ENCODE results near the gene CRAT.
A peak's percentile ranks its signal among the peaks of the same experiment; 100 is the strongest.

CRAT gene

GRCh38 chr9:129108805-129109536 is 1.6 kb downstream of the CRAT start:
- no peak for DNase-seq

DNA sequence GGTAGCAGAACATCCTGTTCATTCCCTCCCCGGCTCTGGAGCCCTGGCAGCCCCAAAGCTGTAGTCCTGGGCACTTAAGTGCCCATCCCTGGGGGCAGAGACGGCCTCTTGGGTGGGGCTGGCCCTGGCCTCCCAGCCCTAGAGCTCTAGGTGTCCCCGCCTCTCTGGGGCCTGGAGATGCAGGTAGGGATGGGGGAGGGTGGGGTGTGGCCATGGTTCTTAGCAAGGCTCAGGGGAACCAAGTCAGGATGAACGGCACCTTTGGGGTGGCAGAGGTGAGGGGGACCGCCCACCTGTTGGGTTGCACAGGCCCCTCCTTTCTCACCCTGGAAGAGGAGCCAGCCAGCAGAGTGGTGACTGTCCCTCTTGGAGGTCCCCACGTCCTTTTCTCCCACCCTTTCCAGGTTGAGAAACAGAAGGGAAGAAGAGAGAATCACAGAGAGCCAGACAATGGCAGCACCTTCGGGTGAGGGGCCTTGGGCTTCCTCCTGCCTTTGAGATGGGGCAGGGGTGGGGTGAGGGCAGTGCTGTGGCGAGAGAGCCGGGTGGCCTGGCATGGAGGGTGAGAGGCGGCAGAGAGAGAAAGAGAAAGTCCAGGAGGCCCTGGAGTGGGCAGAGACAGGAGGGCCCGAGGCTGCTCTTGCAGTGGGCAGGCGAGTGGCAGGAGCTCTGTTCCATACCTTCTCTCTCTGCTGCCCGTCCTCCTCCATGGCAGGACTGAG is 2.3 kb downstream of the CRAT start:
- no peak for DNase-seq

DNA sequence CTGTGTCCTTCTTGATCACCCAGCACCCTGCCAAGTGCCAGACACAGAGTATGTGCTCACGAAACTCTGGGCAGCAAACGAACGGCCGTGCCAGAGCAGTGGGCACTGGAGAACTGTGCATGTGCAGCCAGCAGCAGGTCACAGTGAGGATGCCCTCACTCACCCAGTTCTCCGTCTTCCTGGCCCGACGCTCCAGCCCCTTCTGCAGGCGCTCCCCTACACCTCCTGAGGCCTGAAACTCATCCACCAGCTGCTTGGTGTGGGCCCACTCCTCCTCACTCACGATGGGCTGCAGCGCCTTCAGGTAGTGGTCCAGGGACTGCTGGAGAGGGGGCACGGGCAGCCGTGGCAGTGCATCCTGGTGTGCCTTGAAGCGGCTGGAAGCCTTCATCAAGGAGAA is 2.9 kb downstream of the CRAT start:
- DNase-seq, result no peak

GRCh38 chr9:129105857-129106694 is 4.5 kb downstream of the CRAT start:
- DNase-seq, result no peak

DNA sequence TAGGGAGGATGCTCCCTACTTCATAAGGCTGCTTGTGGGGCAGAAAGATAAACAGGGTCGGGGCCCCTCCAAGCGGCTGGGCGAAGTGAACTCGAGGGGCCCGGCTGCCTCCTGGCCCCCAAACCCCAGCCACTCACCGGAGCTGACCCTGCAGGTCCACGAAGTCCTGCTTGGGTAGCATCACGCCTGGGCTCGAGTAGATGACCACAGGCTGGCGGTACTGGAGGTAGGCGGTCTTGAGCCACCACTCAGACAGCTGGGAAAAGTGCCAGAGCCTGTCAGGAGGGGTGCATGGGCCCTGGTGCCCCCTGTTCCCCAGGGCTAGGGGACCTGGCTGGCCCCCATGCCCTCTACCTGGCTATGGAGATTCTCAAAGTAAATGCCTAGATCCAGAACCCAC is 6.5 kb downstream of the CRAT start:
- DNase-seq, result no peak

GRCh38 chr9:129103595-129103965 is 7.0 kb downstream of the CRAT start:
- no peak for DNase-seq

DNA sequence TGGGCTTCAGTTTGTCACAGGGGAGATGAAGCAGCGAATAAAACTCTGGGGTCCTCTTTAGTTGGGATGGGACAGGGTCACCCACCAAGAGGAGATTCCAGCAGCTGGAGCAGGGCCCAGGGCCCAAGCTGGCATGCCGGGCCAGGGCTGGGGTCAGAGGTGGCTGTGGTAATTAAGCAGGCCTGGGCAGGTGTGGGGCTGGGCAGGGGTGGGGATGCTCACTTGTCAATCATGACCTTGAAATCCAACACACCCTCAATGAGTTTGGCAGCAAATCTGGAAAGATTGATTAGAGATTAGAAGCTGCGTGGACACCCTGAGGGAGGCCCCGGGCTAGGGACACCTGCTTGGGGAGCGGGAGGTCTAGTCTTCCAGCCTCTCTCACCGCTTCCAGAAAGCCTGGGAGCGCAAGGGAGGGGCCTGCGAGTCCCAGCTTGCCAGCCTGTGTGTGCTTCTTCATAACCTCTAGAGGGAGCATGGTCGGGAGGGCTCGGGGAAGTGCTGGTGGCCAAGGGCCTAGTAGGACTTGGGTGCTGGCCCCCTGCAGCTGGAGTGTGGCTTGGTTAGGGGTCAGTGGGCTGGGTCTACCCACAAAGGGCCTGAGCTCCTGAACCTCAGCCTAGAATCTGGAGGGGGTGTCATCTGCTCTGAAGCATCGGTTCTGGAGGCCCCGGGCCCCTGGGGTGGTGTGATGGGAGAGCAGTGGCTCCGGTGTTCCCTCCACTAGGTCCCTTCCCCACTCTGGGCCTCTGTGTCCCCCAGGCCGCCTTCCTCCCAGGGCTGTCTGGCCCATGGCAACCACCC is 7.6 kb downstream of the CRAT start:
- peak; percentile 40 for DNase-seq

DNA sequence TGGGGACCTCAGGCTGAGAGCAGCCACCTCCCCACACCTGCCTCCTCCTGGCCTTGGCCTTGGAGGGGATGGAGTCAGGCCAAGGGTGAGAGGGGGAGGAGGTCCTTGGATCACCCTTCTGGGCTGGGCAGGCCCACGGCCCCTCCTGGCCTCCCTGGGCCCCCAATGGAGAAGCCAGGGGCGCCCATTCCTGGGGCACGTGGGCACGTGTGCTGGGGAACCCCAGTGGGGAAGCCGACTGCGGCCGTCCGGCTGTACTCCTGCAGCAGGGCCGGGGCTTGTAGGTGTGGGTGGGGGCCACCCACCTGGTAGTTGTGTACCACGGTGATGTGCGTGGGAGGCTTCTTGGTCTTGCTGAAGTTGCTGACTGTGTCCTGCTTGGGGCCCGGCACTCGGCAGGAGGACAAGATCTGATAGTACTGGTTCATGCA is 8.5 kb downstream of the CRAT start:
- DNase-seq, result no peak

GRCh38 chr9:129101279-129101678 is 9.3 kb downstream of the CRAT start:
- no peak for DNase-seq

DNA sequence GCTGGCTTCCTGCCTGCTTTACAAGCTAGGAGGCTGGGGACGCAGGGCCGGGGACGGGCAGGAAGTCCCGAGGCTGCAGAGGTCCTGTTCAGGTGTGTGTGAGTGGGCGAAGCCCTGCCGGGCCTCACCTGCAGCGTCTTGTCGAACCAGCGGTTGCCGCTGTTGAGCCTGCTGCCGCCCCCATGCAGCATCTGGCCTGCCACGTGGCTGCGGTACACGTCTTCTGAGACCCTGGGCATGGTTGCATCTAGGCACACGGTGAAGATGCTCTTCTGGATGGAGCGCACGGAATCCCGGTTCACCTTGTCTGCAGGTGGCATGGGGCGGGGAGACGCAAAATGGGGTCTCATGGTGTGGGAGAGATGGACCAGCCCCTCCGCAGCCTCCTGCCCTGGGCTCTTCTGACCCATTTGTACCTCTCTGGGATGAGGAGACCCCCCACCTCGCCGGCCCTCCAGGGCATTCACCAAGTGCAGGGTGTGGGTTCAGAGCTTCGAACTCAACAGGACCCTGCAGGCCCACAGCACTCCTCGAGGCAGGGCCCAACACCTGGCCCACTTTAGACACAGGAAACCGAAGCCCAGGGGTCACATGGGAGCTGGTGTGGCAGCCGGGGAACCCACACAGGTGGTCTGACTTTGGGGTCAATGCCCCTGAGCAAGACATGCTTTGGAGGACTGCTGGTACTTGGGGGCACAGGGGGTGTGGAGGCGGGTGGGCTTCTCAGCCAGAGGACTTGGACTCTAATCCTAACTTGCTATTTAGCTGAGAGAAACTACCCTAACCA is 10.0 kb downstream of the CRAT start:
- DNase-seq, result no peak

GRCh38 chr9:129098328-129098727 is 12.3 kb downstream of the CRAT start:
- DNase-seq, result no peak

DNA sequence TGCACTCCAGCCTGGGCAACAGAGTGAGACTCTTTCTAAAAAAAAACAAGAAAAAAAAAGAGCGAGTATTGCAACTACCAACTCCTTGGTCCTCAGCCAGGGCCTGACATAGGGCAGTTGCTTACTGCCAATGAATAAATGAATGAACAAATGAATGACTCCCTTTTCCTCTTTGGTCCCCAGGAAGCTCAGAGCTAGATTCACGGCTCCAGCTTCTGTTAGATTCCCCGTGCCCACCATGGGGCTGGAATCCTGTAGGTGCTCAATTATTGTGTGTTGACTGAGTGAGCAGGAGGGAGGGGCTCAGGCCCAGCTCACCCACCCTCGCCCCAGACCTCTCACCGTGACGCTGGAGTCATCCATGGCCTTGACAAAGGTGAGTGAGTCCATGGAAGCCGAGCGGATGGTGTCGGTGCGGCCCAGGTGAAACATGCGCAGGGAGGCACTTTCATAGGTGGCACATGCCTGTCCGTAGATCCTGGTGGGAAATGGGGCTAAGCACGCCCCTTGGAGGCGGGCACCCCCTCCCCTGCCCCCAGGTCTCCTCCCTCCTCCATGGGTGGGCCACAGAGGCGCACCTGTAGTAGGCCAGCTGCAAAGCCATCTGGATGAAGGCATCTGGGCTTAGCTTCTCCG is 12.8 kb downstream of the CRAT start:
- no peak for DNase-seq

DNA sequence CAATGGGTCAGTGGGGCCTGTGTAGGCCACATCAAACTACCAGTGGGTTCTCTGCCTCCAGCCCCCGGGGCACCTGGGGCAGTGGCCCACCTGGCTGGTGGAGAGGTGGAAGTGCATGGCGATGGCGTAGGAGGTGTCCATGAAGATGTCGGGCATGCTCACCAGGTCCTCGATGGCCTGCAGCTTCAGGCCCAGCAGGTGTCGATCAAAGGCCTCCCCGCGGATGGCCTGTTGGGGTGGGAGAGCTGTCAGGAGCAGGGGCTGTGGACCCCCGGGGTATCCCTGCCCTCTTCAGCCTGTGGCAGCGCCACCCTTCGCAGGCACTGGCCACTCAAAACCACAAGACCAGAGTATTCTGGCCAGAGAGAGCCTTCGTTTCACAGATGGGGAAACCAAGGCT is 14.7 kb downstream of the CRAT start:
- DNase-seq, result no peak

DNA sequence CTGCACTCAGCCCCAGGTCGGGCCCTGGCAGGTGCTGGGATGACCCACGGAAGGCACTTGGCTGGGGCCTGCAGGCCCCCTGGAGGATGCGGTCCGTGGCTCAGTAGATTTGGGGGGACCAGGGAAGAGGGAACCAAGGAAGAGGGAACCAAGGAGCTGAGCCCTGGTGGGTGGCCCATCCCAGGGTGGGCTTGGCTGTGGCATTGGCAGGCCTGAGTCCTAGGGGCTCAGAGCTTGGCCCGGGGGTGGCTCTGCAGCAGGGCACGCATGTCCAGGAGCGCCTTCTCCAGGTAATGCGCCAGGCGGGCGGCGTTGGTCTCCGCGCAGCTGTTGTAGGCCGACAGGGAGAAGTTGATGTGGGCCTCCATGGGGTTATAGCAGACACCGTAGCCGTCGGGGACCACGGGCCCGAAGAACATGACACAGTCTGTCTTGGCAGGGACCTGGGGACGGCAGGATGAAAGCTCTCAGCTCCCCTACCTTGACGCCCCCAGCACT is 15.4 kb downstream of the CRAT start:
- DNase-seq, result no peak

DNA sequence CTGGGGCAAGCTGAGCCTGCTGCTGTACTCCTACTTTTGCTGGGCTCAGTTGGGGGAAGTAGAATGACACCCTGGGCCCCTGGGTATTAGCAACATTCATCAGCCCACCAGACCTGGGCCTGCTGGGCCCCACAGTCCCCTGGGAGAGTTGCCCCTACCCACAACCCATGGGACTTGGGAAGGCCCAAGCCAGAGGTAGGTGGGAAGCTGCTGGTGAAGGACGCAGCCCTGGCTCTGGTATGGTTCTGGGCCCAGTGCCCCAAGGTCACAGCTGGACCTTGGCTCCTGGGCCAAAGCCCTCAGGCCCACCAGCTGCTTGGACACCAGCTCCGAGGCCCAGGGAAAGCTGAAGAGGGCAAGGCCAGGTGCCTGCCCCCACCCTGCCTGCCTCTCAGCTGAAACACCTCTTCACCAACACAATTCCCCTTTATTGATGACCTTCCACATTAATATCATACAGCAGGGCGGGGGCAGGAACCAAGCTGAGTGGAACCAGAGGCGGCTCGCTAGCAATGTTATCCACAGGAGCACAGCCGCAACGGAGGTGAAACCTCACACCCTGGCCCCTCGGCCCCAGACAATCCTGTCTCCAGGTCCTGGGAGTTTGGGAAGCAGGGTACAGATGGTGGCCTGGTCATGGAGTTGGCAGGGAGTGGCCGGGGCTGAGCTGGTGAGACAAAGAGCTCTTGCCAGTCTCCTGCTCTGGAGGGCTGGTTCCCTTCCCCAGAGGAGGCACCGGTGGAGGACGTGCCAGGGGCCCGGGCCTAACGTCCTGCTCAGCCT is 16.0 kb downstream of the CRAT start:
- DNase-seq, result no peak

- DNase-seq, result no peak
Observed at GRCh38 chr9:129093602-129094386, 16.8 kb downstream of the CRAT start.

DNA sequence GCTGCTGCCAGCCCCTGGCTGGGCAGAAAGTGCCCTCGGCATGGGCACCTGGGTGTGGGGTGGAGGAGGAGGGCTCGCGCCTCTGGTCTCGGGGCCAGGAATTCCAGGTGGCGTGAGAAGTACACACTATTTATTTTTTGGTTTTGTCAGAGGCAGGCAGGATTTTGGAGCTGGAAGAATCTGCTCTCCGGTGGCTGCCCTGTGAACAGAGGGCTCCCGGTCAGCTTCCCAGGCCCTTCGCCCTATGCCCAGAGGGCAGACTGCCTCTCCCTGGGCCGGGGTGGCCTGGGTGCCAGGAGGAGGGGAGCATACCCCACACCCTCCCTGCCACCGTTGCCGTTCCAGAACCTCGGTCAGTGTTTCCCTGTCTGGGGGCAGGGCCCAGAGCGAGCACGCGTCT is 21.3 kb downstream of the CRAT start:
- no peak for DNase-seq

DNA sequence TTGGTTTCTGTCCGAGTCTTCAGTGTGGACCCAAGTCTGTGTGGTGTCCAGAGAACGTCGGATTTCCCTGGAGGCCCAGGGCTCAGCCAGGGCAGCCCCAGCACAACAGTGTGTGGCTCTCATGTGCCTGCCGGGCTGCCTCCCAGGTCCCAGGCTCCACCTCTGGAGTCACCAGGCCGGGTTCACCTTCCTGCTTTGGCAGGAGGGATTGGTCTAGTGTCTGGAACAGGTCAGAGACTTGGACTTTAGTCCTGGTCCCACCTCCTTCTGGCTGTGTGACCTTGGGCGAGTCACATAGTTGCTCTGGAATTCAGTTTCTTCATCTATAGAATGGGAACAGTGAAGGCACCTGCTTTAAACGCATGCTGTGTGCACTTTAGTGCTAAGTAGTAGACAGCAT is 26.5 kb downstream of the CRAT start:
- DNase-seq, result no peak

DNA sequence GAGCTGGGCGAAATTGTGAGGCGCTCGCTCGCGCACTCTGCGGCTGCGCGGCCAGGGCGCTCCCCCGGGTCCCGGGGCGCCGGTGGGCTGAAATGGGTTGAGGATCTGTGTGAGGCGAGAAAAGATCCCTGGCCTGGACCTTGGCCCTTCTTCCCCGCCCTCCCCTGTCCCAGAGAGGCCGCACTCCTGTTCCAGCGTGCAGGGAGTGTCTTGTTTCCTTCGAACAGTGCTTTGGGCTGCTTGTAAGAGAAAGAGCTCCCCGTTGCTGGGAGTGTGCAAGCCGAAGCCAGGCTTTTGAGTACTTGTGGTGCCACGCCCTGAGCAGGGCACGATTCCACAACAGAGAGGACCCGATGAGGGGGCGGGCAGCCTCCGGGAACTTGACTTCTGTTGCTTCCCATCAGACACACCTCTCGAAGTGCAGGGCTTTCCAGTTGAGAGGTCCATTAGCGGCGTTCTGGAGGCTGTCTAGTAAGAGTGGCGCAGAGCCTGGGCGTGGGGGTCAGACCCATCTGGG is 29.1 kb downstream of the CRAT start:
- peak; percentile 44 for DNase-seq

Measured in activated CD4-positive, alpha-beta T cell treated with anti-CD3 and anti-CD28 coated beads for 48 hours (primary cell).